Erythroblast (primary cell): ENCODE measurements around the gene ZSCAN5A.

Experiments used
- GATA1 ChIP-seq: IDR thresholded peaks from 2 replicates; pipeline ENCODE4 v1.6.1; 2011; ENCODE audit warnings: low read depth, mild to moderate bottlenecking, control low read depth, low read length, moderate library complexity
- POLR2A ChIP-seq: IDR thresholded peaks from 2 replicates; pipeline ENCODE4 v1.6.1; 2011; ENCODE audit warnings: mild to moderate bottlenecking, low read length

DNA sequence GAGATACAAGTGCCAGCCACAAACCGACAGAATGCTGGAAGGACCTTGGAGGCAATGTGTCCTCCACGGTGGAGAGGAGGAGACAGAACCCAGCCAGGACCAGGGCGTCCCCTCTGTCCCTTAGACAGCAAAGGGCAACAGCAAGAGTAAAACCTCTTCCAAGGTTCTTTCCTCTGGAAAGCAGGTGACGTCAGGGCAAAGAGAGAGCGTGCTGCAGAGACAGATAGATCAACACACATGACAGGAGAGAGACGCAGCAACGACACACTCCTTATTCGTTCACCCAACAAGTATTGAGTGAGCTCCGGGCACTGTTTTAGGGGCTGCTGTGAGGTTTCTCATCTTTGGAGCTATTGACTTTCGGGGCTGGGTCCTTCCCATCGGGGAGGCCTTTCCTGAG is 140.1 kb downstream of the ZSCAN5A start:
- TF ChIP-seq POLR2A (no peak), GATA1 (no peak)
